GM19099 (cell line): ENCODE measurements around the gene GPC6.

Experiments
- POLR2A ChIP-seq: IDR thresholded peaks from 3 replicates; pipeline ENCODE4 v1.6.1; 2011; ENCODE audit warnings: low read depth; ENCODE audit not compliant: insufficient read length; ENCODE audit errors: extremely low read depth

The GPC6 gene

GRCh38 chr13:93407551-93407950 lies 180.9 kb downstream of the GPC6 start:
- no peak for TF ChIP-seq POLR2A

GRCh38 chr13:93409001-93409400 lies 182.4 kb downstream of the GPC6 start:
- no peak for TF ChIP-seq POLR2A

GRCh38 chr13:93409816-93410215 lies 183.2 kb downstream of the GPC6 start:
- TF ChIP-seq POLR2A: no peak

GRCh38 chr13:93411186-93411680 lies 184.6 kb downstream of the GPC6 start:
- no peak for TF ChIP-seq POLR2A

- no peak for TF ChIP-seq POLR2A
Observed at GRCh38 chr13:93412676-93413075, 186.1 kb downstream of the GPC6 start.

DNA sequence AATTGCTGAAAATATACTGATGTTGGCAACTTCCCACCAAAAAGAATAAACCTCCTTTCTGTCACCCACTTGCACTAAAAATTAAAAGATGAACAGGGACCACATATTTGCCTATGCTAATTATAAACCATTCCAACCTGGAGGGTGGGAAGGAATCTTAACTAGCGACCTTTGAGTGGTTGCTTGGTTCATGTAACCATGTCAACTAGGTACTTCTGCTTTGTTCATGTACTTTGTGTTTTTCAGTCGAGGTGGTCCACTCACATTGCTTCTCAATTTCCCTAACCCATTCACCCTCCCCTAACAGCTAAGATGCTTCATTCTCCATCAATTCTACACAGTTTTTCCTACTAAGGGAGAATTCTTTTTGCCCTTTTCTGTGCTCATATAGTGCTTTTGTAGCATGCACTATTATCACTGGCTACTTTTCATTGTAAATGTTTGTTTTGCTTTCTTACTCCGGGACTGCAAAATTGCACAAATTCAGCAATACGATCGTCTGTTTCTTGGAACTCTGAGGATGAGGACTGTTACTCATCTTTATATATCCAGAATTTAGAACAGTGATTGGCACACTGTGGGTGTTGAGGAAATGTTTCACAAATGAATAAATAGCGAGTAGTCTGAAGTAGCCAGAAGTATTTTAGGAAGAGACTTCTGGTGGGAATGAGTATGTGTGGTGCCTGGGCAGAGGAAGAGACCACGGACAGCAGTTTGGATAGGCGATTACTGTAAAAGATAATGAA lies 187.5 kb downstream of the GPC6 start:
- no peak for TF ChIP-seq POLR2A

GRCh38 chr13:93416736-93417355 lies 190.2 kb downstream of the GPC6 start:
- TF ChIP-seq POLR2A: no peak

DNA sequence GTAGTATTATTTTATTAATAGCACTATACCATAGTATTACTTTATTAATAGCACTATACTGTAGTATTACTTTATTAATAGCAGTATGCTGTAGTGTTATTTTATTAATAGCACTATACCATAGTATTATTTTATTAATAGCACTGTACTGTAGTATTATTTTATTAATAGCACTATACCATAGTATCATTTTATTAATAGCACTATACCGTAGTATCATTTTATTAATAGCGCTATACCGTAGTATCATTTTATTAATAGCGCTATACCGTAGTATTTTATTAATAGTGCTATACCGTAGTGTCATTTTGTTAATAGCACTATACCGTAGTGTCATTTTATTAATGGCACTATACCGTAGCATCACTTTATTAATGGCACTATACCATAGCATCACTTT lies 191.8 kb downstream of the GPC6 start:
- TF ChIP-seq POLR2A: no peak

GRCh38 chr13:93420206-93420605 lies 193.6 kb downstream of the GPC6 start:
- TF ChIP-seq POLR2A: no peak

DNA sequence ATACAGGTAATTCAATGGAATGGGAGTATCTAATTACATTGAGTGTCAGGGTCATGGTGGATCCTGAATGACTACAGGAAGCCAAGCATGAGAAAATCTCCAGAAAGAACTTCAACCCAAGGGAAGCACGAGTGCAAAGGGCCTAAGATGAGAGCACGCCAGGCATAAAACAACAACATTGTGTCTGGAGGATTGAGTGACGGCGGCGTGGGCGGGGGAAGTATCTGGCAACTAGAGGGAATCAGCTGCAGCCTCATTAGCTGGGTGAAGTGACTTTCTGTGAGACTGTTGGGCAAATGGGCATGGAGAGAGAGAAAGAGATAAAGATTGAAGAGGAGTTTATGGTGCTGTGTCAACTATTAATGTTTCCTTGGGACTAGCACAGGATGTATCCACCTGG lies 194.3 kb downstream of the GPC6 start:
- TF ChIP-seq POLR2A: no peak

GRCh38 chr13:93422980-93423543 lies 196.5 kb downstream of the GPC6 start:
- TF ChIP-seq POLR2A: no peak

DNA sequence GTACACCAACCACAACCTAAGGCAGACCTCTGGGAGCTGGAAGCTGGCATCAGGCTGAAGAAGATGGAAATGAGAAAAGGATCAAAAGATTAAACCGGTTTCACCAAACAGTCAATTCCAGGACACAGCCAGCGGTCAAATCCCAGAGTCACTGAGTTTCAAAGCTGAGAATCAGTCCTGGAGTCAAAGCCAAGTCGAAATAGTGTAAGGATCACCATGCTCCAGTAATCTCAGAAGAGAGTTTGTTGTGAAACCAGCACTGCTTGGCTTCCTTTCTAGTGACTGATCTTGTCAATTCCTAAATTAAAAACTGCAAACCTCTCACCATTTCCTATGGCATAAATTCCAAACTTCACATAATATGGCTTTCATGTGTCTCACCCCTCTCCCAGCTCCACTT lies 198.8 kb downstream of the GPC6 start:
- TF ChIP-seq POLR2A: no peak

- TF ChIP-seq POLR2A: no peak
Observed at GRCh38 chr13:93430381-93430780, 203.8 kb downstream of the GPC6 start.

DNA sequence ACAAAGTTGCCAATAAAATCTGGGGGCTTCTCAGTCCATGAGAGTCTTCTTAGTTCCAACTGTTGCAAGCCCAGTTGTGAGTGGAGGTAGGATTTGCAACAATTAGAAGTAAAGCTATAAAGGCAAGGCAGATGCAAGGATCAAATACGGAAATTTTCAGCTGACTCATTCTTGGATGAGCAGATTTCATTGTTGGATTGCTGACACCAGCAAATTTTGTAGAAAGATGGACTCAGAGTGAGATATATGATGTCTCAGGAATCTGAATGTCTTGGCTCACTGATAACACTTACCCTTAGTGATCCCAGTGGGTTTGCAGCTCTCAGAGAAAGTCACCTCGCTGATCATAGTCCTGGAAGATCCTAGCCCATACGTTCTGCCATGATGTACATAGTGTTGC lies 209.0 kb downstream of the GPC6 start:
- TF ChIP-seq POLR2A: no peak

DNA sequence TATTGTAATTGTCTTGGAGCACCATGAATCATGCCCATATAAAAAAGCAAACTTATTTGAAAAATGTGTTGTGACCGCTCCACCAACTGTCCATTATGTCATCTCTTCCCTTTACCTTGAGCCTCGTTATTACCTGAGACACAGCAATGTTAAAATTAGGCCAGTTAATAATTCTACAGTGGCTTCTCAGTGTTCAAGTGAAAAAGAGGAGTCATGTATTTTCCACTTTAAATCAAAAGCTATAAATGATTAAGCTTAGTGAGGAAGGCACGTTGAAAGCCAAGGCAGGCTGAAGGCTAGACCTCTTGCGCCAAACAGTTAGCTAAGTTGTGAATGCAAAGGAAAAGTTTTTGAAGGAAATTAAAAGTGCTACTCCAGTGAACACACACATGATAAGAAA lies 210.5 kb downstream of the GPC6 start:
- no peak for TF ChIP-seq POLR2A

GRCh38 chr13:93446238-93446637 lies 219.6 kb downstream of the GPC6 start:
- no peak for TF ChIP-seq POLR2A
